Hematopoietic multipotent progenitor cell (in vitro differentiated cells): ENCODE data around the gene FSTL5. TPM values are rescaled to one million over a fixed set of nuclear protein-coding genes. Genes with fewer than 3 reads are reported as not detected.

Experiments used
- DNase-seq, 3 donors: peaks; one replicate each; pipeline ENCODE4 v3.0.0-alpha.2; 2011 to 2015; ENCODE audit warnings: low read depth in 2 of 3, low spot score in 2 of 3
- total RNA-seq: library from RNA; depleted of rRNA; stranded (reverse); fragments of >200 nt; gene quantifications from one replicate; pipeline ENCODE4 v1.2.3, GENCODE V29; 2012

The FSTL5 gene
- total RNA-seq, 1 donor, result not detected

DNA sequence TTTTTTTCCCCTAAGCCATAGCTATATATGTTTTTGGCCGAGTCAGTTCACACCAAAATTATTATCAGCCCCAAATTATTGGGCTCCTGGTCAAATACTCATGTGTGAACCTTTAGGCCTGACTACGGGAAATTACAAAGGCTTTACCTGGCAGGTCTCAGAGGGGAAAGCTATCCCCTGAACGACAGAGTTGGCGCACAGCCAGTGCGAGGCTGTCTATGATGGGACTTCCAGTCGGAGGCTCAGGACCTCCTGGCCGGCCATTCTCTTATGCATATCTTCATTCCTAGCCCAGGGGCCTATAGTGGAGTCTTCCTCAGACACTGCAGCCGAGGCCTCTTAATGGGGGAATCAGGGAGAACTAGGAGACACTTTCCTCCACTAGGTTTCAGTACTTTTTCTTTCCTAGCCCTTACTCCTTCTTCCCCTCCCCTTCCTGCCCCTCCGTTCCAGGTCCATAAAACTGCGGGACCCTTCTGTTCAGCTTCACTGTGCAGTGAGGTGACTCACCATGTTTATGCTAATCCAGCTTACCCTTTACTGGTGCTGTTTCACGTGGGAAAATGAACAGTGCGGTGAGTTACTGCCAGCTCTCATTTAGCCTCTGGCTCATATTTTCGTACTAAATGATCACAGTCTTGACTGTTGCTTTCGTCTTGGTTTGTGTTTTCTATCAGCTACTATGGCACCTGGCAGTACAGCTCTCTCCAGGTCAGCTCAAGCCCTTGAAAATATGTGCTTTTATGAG, 533.9 kb downstream of the FSTL5 start:
- no peak for DNase-seq

DNA sequence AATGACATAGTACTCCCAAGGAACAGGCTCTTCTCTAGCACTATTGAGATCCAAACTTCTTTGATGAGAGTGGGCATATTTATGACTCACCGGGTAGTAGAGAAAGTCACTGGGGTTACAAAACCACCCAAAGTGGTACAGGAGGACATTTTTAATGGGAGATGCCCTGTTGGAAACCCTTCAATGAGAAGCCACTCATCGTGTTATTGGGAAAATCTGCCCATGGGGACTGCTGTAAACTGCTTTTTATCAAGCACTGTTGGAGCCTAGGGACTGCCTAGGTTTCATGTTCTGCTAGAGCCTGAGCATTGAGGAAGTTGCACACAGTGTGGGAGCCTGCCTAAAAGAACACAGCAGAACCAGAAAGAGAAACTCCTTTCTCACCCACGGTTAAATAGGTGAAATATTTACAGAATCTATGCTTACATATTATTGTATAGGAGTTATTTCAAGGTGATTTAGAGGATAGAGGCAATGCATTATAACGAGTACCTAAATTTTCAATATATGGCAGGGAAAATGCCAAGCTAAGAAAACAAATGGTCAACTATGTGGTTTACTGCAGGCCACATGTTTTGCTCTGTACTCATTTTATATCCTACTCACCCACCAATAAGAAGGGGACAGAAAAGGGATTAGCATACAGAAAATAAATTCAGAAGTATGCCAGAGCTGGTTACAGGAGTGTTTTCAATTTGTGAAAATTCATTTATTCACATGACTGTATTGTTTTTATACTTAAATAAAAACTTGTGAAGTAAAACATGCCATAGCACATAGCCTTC, 559.1 kb downstream of the FSTL5 start:
- DNase-seq, result peak in 1 of 3 donors; percentile 15

DNA sequence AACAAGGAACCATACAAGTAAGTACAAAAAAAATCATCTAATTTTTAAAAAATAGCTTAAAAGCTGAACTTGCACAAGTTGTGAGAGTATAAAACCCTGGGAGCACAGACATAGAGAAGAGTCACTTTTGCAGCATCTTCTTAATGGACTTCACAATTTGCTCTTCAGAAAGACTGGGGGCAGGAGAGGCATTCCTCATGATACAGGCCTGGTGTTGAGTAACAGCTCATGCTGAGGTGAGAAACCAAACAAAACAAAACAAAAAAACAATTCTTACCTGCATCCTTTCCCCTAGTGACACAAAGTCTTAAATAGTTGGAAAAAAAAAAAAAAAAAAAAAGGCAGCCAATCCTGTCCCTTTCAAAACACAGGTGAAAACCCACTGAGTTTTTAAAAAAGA, 562.8 kb downstream of the FSTL5 start:
- no peak for DNase-seq

DNA sequence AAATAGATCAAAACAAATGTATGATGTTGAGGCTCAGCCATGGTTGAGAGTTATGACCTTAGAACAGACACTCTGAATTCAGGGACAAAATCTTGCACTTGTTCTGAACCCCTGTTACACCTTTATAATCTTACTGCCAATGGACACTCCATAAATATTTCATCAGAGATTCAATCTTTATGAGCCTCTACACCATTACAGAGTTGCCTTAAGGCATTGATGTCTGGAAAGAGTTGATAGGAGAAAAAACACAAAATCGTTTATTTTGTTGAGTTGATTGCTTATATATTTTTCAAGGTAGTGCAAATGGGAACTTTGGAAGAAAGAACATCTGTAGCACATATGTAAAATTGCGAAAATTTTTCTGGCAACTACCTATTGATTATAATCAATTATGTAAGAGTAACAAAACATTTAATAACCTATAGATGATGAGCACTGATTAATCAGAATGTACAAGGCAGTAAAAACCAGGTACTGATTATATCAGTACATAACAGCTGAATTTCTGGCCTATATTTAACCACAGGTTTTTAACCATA, 568.5 kb downstream of the FSTL5 start:
- no peak for DNase-seq

DNA sequence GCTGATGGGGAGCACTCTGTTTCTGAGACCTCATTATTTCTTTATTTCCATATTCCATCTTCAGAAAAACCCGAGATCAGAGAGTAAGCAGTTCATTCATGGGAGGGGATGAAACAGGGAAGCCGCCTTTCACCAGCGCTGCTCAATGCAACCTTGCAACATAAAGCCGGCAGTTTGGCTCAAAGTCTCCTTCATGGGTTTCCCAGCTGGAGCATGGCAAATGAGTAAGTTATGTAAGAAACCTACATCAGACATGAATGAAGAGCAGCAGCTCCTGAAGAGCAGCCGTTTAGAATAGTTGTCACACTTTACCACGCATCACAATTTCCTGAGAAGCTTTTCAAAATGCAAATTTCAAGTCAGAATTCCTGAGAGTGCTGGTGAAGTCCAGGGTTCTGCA, 578.8 kb downstream of the FSTL5 start:
- no peak for DNase-seq

DNA sequence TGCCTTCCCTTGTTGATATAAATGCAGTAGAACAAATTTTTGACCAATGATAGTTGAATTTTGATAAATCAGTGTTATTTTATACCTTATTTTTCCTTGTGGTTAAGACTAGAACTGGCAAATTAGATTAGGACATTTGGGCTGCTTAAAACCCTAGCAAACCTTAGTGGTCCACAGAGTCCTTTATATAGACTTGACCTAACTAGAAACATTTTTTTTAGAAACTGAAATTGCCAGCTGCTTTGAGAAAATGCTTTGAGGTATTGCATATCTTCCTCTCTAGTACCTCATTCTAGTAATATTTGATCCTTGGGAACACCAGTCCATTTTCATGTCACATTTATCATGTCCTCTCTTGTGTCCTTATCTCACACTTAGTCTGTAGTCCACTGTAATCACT, 580.3 kb downstream of the FSTL5 start:
- DNase-seq, result no peak

DNA sequence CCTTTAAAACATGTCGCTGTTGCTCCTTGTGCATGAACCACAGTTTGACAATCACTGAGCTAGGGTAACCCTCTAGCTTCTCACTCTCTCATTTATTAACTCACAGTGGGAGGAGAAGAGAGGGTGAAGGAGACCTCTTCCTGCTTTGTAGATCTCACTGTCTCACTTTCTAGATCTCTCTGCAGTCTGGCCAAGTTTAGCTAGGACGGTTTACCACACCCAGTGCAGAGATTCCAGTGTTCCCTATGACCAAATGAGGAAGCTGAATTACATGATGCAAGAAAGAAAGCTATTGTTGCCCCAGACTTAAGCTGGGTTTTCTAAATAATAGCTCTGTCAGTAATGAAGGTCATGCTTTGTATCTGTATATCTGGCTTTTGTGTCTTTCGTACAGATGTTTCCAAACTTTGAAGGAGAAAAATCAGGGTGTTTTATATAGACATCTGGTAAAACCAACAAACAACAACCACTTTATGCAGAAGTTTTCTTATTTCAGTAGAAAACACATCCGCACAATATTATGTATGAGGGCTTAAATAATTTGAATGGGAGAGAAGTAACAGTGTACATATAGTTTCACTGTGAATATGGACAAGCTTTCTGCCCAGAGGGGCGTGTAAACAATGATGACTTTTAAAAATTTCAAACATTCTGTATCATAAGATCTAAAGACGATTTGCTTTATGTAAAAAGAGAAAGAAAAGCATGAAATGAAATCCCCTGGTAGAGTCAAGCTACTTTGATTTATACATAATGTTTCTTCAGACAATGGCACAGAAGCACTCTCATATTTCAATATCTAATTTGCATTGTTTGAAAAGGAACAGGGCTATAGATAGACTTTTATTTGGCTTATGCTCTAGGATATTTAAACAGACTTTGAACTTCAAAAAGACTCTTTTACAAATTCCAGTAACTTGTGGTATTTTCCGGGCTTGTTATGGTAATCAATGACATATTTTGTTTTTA, 582.3 kb downstream of the FSTL5 start:
- DNase-seq, result no peak

DNA sequence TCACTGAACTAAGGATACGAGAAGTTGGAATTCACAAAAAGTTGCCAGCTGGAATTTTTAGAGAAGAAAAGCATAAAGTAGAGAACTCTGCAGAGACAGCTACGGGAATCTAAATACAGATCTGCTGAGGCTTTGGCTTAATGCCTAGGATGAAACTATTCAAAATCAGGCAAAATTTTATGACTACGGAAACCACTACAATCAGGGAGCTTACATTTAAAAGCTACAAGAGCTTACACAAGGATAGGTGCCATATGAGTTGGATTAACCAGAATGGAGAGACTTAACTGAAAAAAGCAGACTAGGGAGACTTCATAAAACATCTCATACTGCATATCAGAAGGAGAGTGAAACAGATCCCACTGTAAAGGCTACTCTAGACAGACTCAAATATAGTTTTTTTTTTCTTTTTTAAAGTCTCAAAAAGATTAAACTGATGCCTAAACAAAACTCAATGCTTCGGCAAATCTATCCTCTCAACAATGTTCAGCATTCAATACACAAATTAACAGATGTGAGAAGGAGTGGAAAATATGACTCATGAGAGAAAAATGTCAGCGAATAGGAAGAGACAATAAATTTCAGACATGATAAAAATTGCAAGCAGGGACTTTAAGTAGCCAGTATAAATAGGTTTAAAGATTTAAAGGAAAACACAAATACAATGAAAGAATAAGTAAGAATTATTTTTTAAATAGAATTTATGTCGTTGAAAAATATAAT, 586.1 kb downstream of the FSTL5 start:
- peak in 1 of 3 donors; percentile 28 for DNase-seq

DNA sequence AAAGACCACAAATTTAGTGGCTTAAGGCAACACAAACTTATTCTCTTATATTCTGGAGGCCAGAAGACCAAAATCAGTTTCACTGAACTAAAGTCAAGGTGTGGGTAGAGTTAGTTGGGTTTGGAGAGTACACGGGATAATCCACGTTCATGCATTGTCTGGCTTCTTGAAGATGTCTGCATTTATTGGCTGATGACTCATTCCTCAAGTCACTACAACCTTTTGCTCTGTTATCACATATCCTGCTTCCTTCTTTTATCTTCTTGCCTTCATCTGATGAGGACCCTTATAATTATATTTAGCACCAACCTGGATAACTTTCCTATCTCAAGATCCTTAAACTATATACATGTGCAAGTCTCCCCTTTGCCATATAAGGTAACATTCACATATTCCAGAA, 590.0 kb downstream of the FSTL5 start:
- DNase-seq, result no peak

DNA sequence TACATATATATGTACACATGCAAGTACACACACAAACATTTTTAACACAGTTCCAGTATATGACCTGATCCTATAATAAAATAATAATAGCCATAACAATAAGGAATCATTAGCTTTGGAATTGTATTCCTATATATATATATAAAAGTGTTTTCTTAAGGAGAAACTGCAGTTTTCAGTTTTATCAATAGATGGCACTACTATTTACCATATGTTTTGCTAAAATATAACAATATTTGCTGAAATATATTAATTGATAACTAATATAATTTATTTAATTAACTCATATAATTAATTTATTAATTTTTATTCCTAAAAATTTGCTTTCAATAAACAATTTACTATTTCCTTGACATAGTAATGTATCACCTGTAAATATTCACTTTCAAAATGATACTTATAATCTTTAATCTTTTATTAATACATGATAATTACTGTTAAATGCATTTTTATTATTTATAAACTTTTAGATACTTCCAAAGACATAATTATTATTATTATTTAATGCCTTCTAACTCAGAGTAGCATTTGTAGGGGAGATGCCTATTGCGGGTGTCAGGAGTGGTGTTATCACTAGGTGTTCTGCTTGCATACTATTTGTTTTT, 599.5 kb downstream of the FSTL5 start:
- no peak for DNase-seq

DNA sequence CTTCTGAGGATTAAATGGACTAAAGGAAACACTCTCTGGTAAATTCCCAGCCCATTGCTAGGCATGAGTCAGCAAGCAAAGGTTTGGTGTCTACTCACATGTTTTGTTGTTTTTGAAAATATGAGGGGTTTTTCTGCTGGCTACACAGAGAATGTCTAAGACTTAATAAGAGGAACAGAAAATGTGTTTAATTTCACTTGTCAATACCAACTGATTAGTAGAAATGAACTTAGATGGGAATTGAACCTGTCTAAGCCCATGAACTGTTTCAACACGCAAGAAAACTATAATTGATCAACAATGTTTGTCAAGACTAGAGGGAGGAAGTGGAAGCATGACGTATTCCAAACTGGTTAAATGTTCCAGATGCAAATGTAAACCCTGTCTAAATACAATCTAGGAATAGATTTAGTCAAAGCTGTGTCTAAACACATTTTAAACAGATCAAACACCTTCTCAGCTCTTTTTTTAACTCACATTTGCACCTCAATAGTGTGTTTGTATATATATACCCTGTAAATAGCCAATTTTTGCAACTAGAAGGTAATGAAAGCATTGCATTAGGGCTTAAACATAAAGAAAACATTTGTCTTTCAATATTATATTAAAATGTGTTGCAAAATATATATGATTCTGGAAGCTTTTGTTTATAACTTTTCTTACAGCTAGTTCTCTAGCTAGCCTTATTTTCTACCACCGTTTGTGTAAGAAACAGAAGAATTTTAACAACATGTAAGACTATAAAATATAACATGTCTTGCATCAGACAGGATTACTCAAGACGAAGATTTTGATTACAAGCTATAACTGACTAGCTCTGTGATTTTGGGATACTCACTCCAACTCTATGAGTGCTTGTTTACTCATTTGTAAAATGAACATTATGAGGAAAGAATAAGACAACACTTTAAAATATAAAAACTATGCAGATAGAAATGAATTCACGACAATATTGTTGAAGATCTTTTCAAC, 607.8 kb downstream of the FSTL5 start:
- peak in 1 of 3 donors; percentile 4 for DNase-seq

DNA sequence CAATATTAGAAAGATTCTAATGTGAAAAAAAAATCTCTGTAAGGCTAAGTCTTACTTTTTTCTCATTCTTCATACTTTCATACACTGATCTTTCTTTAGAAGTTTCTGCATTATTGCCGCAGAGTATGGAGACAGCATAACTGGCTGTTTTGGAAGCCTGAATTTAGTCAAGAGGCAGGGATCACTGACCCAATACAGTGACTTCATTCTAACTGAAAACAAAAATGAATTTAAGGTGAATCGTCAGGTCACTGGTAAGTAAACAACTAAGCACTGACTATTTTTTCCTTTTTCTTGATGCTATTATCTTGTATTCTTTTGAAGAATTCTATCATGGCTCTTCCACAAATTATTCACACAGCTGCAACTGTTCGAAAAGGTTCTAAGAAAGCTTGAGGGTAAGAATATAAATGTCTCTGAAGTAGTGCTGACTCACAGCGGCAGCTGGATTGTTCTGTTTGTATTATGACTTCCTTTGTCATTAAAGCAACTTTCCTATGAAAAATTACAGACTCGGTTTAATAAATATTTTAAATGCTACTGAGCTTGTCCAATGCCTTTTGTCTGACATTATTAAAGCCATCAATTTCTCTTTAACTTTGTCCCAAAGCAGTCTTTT, 609.3 kb downstream of the FSTL5 start:
- peak in 1 of 3 donors; percentile 31 for DNase-seq

DNA sequence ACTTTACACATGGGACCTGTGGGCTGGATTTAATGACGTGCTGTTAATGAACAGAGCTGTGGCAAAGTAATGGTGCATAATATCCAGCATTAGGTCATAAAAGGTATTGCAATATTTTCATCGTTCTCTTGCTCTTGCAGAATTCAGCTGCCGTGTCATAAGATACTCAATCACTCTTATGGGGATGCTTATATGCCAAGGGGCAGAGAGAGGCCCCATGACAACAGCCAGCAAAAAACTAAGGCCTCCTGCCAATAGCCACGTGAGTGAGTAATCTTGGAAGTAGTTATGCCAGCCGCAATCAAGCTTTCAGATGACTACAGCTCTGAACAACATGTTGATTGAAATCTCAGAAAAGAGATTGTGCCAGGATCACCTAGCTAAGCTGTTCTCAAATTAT, 616.9 kb downstream of the FSTL5 start:
- no peak for DNase-seq

DNA sequence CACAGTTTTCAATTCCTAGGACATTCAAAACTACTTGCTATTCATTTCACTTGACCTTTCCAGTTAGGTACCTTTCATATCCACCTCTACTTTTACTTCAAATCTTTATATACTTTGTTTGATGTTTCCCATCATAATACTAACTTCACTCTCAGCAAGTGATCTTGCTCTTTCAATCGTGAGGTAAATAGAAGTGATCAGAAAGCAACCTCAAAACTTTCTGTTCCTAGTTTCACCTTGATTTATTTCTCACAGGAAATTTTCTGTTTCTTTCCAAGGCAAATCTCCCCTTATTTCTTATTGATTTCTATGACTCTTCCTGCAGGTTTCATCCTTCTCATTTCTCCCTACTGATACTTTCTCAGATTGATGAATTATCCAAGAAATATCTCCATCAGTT, 623.5 kb downstream of the FSTL5 start:
- no peak for DNase-seq

DNA sequence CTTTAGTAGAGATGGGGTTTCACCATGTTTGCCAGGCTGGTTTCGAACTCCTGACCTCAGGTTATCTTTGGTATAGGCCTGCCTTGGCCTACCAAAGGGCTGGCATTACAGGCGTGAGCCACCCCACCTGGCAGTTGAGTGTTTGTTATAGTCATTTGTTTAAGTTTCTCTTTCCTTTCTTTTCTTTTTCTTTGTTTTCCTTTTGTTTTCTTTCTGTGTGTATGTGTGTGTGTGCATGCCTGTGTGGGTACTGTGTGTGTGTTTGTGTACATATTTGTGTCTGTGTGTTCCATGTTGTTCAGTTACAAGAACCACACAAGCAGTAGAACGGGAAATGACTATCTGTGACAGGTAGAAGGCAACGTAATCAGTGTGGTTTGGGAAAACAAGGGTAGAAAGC, 624.9 kb downstream of the FSTL5 start:
- DNase-seq, result no peak

DNA sequence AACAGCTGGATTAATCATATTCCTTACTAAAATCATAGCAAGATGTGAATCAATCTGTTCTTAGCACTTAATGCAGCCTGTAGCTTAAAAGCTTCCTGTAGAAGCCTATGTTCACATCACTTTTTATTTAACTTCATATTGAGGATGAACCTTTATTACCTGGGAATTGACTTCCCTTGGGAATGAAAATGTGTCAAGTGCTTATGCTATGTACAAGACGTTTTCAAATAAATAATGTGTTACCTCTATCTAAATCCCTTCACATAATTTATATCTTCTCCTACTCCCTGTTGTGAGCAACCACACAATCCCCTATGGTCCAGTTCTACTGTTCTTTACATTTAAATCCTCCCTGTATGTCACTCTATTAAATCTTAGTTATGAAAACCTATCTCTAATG, 633.1 kb downstream of the FSTL5 start:
- no peak for DNase-seq

DNA sequence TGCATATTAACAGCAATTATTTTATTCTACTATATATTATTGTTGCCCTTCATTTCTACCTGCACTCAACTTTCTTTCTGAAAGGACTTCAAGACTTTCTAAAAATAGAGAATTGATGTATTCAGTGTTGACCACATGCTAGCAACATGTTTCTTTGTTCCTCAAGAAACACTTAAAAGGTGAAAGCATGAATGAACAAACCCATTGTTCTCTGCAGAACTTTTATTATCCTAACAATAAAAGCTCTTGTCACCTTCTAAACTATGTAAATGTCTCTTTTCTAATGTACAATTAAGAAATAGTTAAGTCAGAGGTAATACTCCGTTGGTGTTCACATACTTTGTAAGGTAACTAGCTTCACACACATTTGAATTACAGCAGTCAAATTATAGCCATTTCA, 638.7 kb downstream of the FSTL5 start:
- no peak for DNase-seq

DNA sequence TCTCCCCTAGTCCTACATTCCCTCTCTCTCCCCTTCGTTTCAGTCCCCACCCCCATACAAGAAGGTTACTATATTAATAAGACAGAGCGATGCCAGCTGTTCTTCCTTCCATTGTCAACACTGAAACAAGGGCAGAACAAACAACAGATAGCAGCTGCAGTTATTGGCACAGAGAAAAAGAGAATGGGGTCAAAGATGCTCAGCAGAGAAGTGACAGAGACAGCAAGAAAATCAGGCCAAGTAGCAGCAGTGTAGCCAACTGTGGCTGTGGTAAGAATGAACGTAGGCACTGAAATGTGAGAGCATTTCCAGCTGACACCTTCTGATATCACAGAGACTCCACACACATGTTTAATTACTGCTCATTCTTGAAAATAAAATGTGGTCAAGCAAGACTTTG, 641.8 kb downstream of the FSTL5 start:
- DNase-seq, result no peak
